Sigmoid colon (tissue), 4 donors: ENCODE measurements around the gene SGSM1.

Experiments used
- CTCF ChIP-seq, 4 experiments: fragments of 450-650 bp in 3 of 4; fragments of 200-600 bp in 1 of 4; IDR thresholded peaks; one replicate each; pipeline ENCODE4 v1.5.1; 2016 to 2019; ENCODE audit warnings: antibody characterized with exemption in 4 of 4, mild to moderate bottlenecking in 3 of 4, moderate library complexity in 2 of 4
- POLR2A ChIP-seq, 2 donors: fragments of 450-650 bp; IDR thresholded peaks; one replicate each; pipeline ENCODE4 v1.6.1; 2016; ENCODE audit warnings: antibody characterized with exemption in 2 of 2, mild to moderate bottlenecking in 2 of 2, moderate library complexity in 2 of 2
- POLR2AphosphoS5 ChIP-seq, 4 donors: sonication (generic); formaldehyde crosslinking; IDR thresholded peaks; one replicate each; pipeline ENCODE4 v1.6.1; 2017; ENCODE audit warnings: antibody characterized with exemption in 4 of 4

- TF ChIP-seq CTCF (IDR thresholded peaks at IDR 0.05), result no peak
- TF ChIP-seq POLR2A (IDR thresholded peaks at IDR 0.05), result no peak
- TF ChIP-seq POLR2AphosphoS5 (IDR thresholded peaks at IDR 0.05), result no peak
Observed at GRCh38 chr22:24937114-24937513, 131.1 kb downstream of the SGSM1 start.
